H9 (cell line): ENCODE results near the gene TMEM87A. TPM values are rescaled to one million over a fixed set of nuclear protein-coding genes. Genes with fewer than 3 reads are reported as not detected.

Source experiments
- DNase-seq: peaks from one replicate; pipeline ENCODE4 v3.0.0-alpha.2; 2017
- H2AFZ ChIP-seq: one replicate; pipeline ENCODE4 v1.6.1; 2013; ENCODE audit warnings: mild to moderate bottlenecking, low read length, control low read depth, moderate library complexity
- H2AK5ac ChIP-seq: 2 replicates; pipeline ENCODE4 v1.6.1; 2013; ENCODE audit warnings: low read length, control low read depth, mixed read lengths; ENCODE audit not compliant: insufficient read length
- H2BK120ac ChIP-seq: one replicate; pipeline ENCODE4 v1.6.1; 2013; ENCODE audit warnings: low read depth, mild to moderate bottlenecking, low read length, control low read depth, inconsistent platforms; ENCODE audit not compliant: poor library complexity, severe bottlenecking
- H2BK12ac ChIP-seq: 2 replicates; pipeline ENCODE4 v1.6.1; 2013; ENCODE audit warnings: low read length, control low read depth, mixed read lengths, low read depth; ENCODE audit not compliant: insufficient read length
- H2BK15ac ChIP-seq: 2 replicates; pipeline ENCODE4 v1.6.1; 2013; ENCODE audit warnings: low read depth, low read length, control low read depth
- H2BK20ac ChIP-seq: one replicate; pipeline ENCODE4 v1.6.1; 2013; ENCODE audit warnings: low read depth, mild to moderate bottlenecking, low read length, control low read depth, inconsistent platforms; ENCODE audit not compliant: poor library complexity, severe bottlenecking
- H2BK5ac ChIP-seq: 2 replicates; pipeline ENCODE4 v1.6.1; 2013; ENCODE audit warnings: low read length, control low read depth, mixed read lengths; ENCODE audit not compliant: insufficient read length
- H3K14ac ChIP-seq: 2 replicates; pipeline ENCODE4 v1.6.1; 2013; ENCODE audit warnings: low read length, control low read depth; ENCODE audit not compliant: insufficient read depth
- H3K18ac ChIP-seq: 2 replicates; pipeline ENCODE4 v1.6.1; 2013; ENCODE audit warnings: low read depth, mild to moderate bottlenecking, mixed read lengths, low read length, control low read depth; ENCODE audit not compliant: insufficient read length
- H3K23ac ChIP-seq: 2 replicates; pipeline ENCODE4 v1.6.1; 2013; ENCODE audit warnings: low read length, control low read depth, mixed read lengths, low read depth; ENCODE audit not compliant: insufficient read length
- H3K23me2 ChIP-seq: 2 replicates; pipeline ENCODE4 v1.6.1; 2013; ENCODE audit warnings: low read depth, mild to moderate bottlenecking, mixed read lengths, low read length, control low read depth; ENCODE audit not compliant: insufficient read length, poor library complexity, severe bottlenecking
- H3K27ac ChIP-seq: 2 replicates; pipeline ENCODE4 v1.5.1; 2013; ENCODE audit warnings: low read length, control low read depth, mixed read lengths, low read depth; ENCODE audit not compliant: insufficient read length
- H3K27me3 ChIP-seq: 2 replicates; pipeline ENCODE4 v1.6.1; 2013; ENCODE audit warnings: low read length, control low read depth, inconsistent platforms; ENCODE audit not compliant: insufficient read depth
- H3K4ac ChIP-seq: 2 replicates; pipeline ENCODE4 v1.6.1; 2013; ENCODE audit warnings: low read depth, mild to moderate bottlenecking, control low read depth, inconsistent platforms, low read length, moderate library complexity
- H3K4me1 ChIP-seq: 2 replicates; pipeline ENCODE4 v1.6.1; 2013; ENCODE audit warnings: low read length, control low read depth, inconsistent platforms; ENCODE audit not compliant: insufficient read depth
- H3K4me2 ChIP-seq: 2 replicates; pipeline ENCODE4 v1.6.1; 2013; ENCODE audit warnings: low read length, control low read depth, mixed read lengths; ENCODE audit not compliant: insufficient read length, insufficient read depth
- H3K56ac ChIP-seq: 2 replicates; pipeline ENCODE4 v1.6.1; 2013; ENCODE audit warnings: low read depth, mild to moderate bottlenecking, mixed read lengths, low read length, control low read depth; ENCODE audit not compliant: insufficient read length
- H3K79me1 ChIP-seq: 2 replicates; pipeline ENCODE4 v1.6.1; 2013; ENCODE audit warnings: low read depth, mild to moderate bottlenecking, moderate library complexity, low read length, control low read depth, inconsistent platforms; ENCODE audit not compliant: insufficient read depth, poor library complexity, severe bottlenecking
- H3K79me2 ChIP-seq: 2 replicates; pipeline ENCODE4 v1.6.1; 2013; ENCODE audit warnings: low read length, control low read depth, inconsistent platforms; ENCODE audit not compliant: insufficient read depth
- H3K9ac ChIP-seq: 2 replicates; pipeline ENCODE4 v1.6.1; 2013; ENCODE audit warnings: low read length, control low read depth, mixed read lengths; ENCODE audit not compliant: insufficient read length; ENCODE audit errors: extremely low read depth
- H3K9me3 ChIP-seq: one replicate; pipeline ENCODE4 v1.6.1; 2013; ENCODE audit warnings: low read depth, low read length, inconsistent platforms; ENCODE audit not compliant: control insufficient read depth
- H3T11ph ChIP-seq: one replicate; pipeline ENCODE4 v1.6.1; 2013; ENCODE audit warnings: mild to moderate bottlenecking, low read length, control low read depth, inconsistent platforms
- H4K20me1 ChIP-seq: one replicate; pipeline ENCODE4 v1.6.1; 2013; ENCODE audit not compliant: control insufficient read depth, insufficient read length, insufficient read depth
- H4K5ac ChIP-seq: 2 replicates; pipeline ENCODE4 v1.6.1; 2013; ENCODE audit warnings: low read depth, mild to moderate bottlenecking, mixed read lengths, low read length, control low read depth; ENCODE audit not compliant: insufficient read length
- H4K8ac ChIP-seq: replicated peaks from 2 replicates; pipeline ENCODE4 v1.6.1; 2013; ENCODE audit warnings: low read length, control low read depth, mixed read lengths, low read depth; ENCODE audit not compliant: insufficient read length
- H4K91ac ChIP-seq: 2 replicates; pipeline ENCODE4 v1.6.1; 2013; ENCODE audit warnings: low read depth, mild to moderate bottlenecking, moderate library complexity, mixed read lengths, low read length, control low read depth; ENCODE audit not compliant: insufficient read length
- H3K27ac Mint-ChIP-seq, 3 experiments: 2 replicates in 2 of 3; 3 replicates in 1 of 3; pipeline ENCODE4 v1.8.0; 2020 to 2021; ENCODE audit warnings: mixed read lengths in 3 of 3, mild to moderate bottlenecking in 1 of 3, moderate library complexity in 1 of 3
- H3K27me3 Mint-ChIP-seq: 2 replicates; pipeline ENCODE4 v1.8.0; 2021; ENCODE audit warnings: low read depth, mild to moderate bottlenecking, moderate library complexity, mixed read lengths
- H3K36me3 Mint-ChIP-seq, 3 experiments: 2 replicates in 2 of 3; 3 replicates in 1 of 3; pipeline ENCODE4 v1.8.0; 2020 to 2021; ENCODE audit warnings: low read depth in 3 of 3, mixed read lengths in 3 of 3; ENCODE audit not compliant: insufficient read depth in 1 of 3
- H3K4me1 Mint-ChIP-seq, 2 experiments: 2 replicates each; pipeline ENCODE4 v1.8.0; 2020; ENCODE audit warnings: mixed read lengths in 2 of 2
- H3K4me3 Mint-ChIP-seq, 2 experiments: 2 replicates in 1 of 2; 3 replicates in 1 of 2; pipeline ENCODE4 v1.8.0; 2020 to 2021; ENCODE audit warnings: mild to moderate bottlenecking in 2 of 2, mixed read lengths in 2 of 2, moderate library complexity in 1 of 2
- H3K9me3 Mint-ChIP-seq, 2 experiments: 2 replicates in 1 of 2; 3 replicates in 1 of 2; pipeline ENCODE4 v1.8.0; 2020; ENCODE audit warnings: mild to moderate bottlenecking in 2 of 2, mixed read lengths in 2 of 2, moderate library complexity in 1 of 2
- CTCF ChIP-seq: fragments of 200-600 bp; sonication (generic); conservative IDR thresholded peaks from 3 replicates; pipeline ENCODE4 v1.8.0; 2021; ENCODE audit warnings: antibody characterized with exemption, mild to moderate bottlenecking
- WGBS: extraction: QIAGEN DNeasy Blood & Tissue Kit; methylation state at CpG from one replicate; pipeline ENCODE4 v1.1.7; 2013; ENCODE audit warnings: missing lambda C conversion rate, low lambda C conversion rate, mixed read lengths; ENCODE audit not compliant: insufficient read length; ENCODE audit errors: extremely low coverage; 5-methylcytosine and 5-hydroxymethylcytosine counted together
- total RNA-seq: library from RNA; stranded (reverse); gene quantifications from 2 replicates; pipeline ENCODE4 v1.2.1, GENCODE V29; 2021

TMEM87A gene
- total RNA-seq, 1 experiment from 2014 or later, result 46.7 TPM

- Histone ChIP-seq H3K9me3 (no peaks in the 10 kb centered on the region), H4K20me1 (no peaks in the 10 kb centered on the region), H3K14ac (no peak overlapping the region), H3K27me3 (no peaks in the 10 kb centered on the region), H3K9ac (no peak overlapping the region), H3K4ac (no peak overlapping the region), H3K23me2 (no peaks in the 10 kb centered on the region), H2BK120ac (no peak overlapping the region), H2AK5ac (no peak overlapping the region), H3K79me1 (no peaks in the 10 kb centered on the region), H2BK5ac (no peak overlapping the region), H2BK20ac (no peak overlapping the region), H4K5ac (no peak overlapping the region), H2AFZ (no peak overlapping the region), H3K4me1 (no peaks in the 10 kb centered on the region), H4K8ac (no peak overlapping the region), H2BK15ac (no peak overlapping the region), H4K91ac (no peak overlapping the region), H3K27ac (no peak overlapping the region), H3K56ac (no peak overlapping the region), H3K23ac (no peak overlapping the region), H3K4me2 (no peak overlapping the region), H3K79me2 (no peaks in the 10 kb centered on the region), H2BK12ac (no peak overlapping the region), H3K18ac (no peak overlapping the region), H3T11ph (no peak overlapping the region)
- Mint-ChIP-seq H3K27ac (no peak overlapping the region; a peak in 1 of 7 replicates), H3K4me1 (no peaks in the 10 kb centered on the region), H3K4me3 (no peak overlapping the region), H3K27me3 (no peaks in the 10 kb centered on the region), H3K36me3 (peaks cover 9 to 79% (median 68%) of the 10 kb centered on the region in 3 experiments; a peak in 6 of 7 replicates), H3K9me3 (no peaks in the 10 kb centered on the region)
- WGBS, result no CpG with 5 or more reads among the region's 5 CpGs
- DNase-seq, result no peak
- TF ChIP-seq CTCF, result no peak
Observed at GRCh38 chr15:42184296-42184695, 88.9 kb downstream of the TMEM87A start.
